Vagina (tissue), 2 donors: ENCODE results near the gene PANK4.

ENCODE experiments used
- CTCF ChIP-seq, 3 experiments: fragments of 450-650 bp in 2 of 3; fragments of 200-600 bp in 1 of 3; sonication (generic) in 1 of 3; IDR thresholded peaks; one replicate each; pipeline ENCODE4 v1.5.1; 2017 to 2019; ENCODE audit warnings: antibody characterized with exemption in 3 of 3, mild to moderate bottlenecking in 2 of 3, moderate library complexity in 2 of 3
- POLR2A ChIP-seq, 2 donors: fragments of 450-650 bp; IDR thresholded peaks; one replicate each; pipeline ENCODE4 v1.6.1; 2017; ENCODE audit warnings: antibody characterized with exemption in 2 of 2, mild to moderate bottlenecking in 2 of 2, moderate library complexity in 2 of 2
- POLR2AphosphoS5 ChIP-seq, 2 donors: sonication (generic); formaldehyde crosslinking; IDR thresholded peaks; one replicate each; pipeline ENCODE4 v1.9.0; 2017; ENCODE audit warnings: antibody characterized with exemption in 2 of 2, mild to moderate bottlenecking in 2 of 2, low read depth in 1 of 2; ENCODE audit not compliant: insufficient read depth in 1 of 2

- TF ChIP-seq POLR2AphosphoS5 (IDR thresholded peaks at IDR 0.05; ENCODE audit: insufficient read depth in 1 of 2, low read depth in 1 of 2) (no peak), CTCF (IDR thresholded peaks at IDR 0.05) (peak; percentile 87 to 96 (median 93)), POLR2A (IDR thresholded peaks at IDR 0.05) (no peak)
These were observed 21.7 kb upstream of the PANK4 start for GRCh38 chr1:2548068-2548589.
